Occipital lobe (tissue), 2 donors: ENCODE measurements around the gene ST8SIA2. TPM values are rescaled to one million over a fixed set of nuclear protein-coding genes. Genes with fewer than 3 reads are reported as not detected.

Experiments
- DNase-seq: peaks from one replicate; lab custom pipeline; 2025; lab: John Stamatoyannopoulos, UW
- total RNA-seq: library from RNA; depleted of rRNA; stranded (reverse); fragments of >200 nt; gene quantifications from one replicate; pipeline ENCODE4 v1.2.3, GENCODE V29; 2014

ST8SIA2 gene
- total RNA-seq, 1 donor from 2014 or later: 81.6 TPM

DNA sequence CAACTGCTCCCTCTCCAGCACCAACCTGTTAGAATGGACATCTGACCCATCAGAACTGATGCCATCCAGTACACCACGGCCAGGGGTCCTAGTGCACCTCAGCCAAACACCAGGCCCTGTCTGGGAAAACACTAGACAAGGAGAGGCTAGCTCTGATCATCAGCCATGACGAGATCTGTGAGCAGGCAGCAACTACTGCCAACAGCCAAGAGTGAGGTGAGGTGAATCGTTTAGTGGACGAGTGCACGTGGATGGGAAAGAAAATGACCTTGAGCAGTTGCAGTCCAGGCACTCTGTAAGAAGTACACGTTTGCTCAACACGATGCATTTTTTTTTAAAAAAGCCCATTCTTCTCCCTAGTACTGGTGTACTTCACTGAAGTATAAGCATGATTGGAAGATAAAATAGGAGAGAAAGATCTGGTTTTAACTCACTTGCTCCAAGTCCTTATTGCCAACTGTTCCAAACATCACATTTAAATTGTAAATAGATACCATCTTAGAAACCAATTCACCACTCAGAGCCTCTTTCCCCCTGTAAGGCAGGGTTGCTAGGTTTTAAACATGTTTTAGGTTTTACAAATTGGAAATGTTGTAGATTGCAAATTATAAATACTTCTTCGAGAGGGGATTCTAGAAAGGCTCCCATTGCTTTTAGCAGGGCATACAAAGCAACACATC, 5.7 kb downstream of the ST8SIA2 start:
- no peak for DNase-seq

GRCh38 chr15:92400573-92400972, 6.9 kb downstream of the ST8SIA2 start:
- DNase-seq: no peak

- no peak for DNase-seq
Observed at GRCh38 chr15:92400980-92401787, 7.5 kb downstream of the ST8SIA2 start.

DNA sequence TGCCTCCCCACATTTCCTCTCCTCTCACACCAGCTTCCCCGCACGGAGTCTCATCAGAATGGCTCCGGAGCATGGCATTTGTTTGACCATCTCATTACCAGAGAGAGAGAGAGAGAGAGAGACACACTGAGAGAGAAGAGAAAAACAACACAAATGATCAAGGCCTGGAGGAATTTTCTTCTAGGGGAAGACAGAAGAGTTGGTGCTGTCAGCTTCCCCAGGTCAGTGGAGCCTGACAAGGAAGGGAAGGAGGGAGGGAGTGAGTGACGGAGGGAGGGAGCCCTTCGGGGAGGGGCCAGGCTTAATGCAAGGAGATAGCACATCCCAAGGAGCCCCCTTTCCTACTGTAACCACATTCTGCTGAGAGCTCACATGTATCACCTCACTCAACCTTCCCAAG, 9.1 kb downstream of the ST8SIA2 start:
- no peak for DNase-seq

DNA sequence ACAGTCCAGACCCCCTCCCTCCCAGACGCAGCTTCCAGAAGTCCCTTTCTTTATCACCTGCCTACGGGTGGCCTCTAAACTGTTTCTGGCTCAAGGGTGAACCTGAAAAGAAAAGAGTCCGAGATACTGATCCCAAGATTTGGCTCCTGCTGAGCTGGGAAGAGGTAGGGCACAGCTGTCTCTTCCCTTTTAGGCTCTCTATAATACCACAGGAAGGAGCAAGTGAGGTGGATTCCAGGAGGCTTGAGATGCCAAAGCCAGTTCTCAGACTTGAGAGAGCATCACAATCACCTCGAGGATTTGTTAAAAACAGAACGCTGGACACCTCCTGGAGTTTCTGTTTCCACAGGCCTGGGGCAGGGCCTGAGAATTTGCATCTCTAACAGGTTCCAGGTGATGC, 12.3 kb downstream of the ST8SIA2 start:
- no peak for DNase-seq

- no peak for DNase-seq
Observed at GRCh38 chr15:92407321-92407720, 13.6 kb downstream of the ST8SIA2 start.

DNA sequence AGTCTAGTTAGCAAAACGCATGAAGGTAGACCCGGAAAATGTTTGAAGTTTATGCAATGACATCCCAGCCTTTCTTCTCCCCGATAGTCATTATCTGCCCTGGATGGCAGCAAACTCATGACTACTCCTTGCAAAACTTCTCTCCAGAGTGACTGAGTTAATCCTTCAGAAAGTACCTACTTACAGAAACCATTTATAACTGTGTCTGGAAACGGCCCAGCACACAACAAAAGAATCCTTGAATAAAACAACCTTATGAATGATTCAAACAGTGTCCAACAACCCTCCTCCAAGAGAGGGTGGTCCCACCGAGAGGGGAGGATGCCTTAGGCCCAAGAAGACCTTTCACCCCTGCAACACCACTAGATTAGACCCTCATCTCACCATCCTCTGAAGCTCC, 14.2 kb downstream of the ST8SIA2 start:
- no peak for DNase-seq

DNA sequence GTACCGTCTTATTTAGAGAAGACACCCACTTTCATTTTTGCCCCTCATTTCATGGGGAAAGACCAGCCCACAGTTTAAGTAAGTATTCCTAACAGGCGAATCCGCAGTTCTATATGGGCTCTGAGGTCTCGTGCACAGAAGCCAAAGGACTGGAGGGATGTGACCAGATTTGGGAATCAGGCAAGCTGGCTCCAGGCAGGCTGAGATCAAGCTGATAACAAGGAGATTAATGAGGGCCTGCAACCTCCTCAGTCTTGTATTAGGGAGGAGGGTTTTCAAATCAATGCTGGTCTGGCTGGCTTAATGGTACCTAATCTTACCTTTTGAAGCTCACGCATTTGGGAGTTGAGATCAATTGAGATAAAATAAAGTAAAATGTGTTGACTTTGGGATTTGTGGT, 15.3 kb downstream of the ST8SIA2 start:
- DNase-seq: no peak

DNA sequence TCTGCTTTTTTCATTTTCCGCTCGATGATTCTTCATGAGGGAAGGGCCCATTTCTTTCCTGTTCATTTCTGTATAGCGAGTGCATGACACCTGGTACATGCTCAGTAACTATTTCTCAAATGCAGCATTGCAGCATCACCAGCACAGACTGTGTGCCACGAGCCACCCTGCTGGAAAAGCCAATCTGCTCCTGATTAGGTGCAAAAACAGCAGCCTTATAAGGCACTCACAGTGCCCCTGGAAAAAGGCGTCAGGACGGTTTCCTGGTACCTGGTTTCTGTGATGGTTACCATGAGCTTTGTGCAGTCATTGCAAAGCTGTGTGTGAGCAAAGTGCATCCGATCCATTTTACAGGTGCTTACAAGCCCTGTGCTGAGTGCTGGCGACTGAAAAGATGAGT, 15.8 kb downstream of the ST8SIA2 start:
- no peak for DNase-seq

DNA sequence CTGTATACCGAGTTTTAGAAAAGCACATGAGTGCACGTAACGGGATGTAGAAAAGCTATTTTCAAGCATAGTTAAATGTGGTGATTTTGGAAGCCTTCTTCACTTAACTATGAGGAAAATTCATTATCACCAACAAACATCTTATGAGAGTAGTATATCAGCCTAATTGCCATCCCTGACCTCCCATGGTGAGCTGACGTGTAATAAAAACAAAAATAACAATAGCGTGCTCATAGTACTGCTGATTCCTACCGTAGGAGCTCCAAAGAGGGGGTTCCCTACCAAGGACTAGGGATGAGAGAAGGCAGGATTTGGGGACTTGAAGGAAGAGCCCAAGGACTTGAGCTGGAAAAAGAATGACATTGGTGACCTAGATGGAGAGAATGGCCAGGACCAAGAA, 16.9 kb downstream of the ST8SIA2 start:
- no peak for DNase-seq

DNA sequence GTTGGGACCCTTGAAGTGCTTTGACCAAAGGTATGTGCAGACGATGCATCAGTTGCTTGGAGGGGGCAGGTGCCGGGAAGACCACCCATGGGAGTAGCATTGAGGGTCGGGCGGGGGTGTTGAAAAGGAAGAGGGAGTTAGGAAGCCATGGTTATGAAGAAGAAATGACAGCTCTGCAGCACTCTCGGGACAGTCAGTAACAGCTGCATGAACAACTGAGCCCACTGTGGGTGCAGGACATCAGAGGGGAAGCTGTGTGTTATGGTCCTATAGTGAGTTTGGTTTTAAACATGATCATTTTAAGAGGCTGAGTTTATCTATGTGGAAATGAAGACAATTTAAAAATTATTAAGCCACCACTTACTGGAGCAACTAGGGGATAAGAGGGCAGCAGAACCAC, 17.6 kb downstream of the ST8SIA2 start:
- no peak for DNase-seq

DNA sequence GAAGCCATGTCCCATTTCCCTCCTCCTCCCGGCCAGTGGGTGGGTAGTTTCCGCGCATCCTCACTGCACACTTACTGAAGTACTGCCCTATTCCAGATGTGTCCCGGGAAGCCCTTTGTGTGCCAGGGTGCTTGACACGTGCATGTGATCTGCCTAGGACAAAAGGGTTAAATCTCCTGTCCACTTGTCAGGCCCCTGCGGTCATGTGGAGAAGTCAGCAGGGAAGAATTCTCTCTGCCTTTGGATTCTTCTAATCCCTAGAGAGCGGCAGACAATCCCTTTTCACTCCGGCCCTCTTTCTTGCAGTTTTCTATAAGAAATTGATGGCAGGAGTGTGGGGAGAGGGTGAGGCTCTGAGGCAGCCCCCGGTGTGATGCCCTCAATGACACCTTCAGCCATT, 19.8 kb downstream of the ST8SIA2 start:
- no peak for DNase-seq

DNA sequence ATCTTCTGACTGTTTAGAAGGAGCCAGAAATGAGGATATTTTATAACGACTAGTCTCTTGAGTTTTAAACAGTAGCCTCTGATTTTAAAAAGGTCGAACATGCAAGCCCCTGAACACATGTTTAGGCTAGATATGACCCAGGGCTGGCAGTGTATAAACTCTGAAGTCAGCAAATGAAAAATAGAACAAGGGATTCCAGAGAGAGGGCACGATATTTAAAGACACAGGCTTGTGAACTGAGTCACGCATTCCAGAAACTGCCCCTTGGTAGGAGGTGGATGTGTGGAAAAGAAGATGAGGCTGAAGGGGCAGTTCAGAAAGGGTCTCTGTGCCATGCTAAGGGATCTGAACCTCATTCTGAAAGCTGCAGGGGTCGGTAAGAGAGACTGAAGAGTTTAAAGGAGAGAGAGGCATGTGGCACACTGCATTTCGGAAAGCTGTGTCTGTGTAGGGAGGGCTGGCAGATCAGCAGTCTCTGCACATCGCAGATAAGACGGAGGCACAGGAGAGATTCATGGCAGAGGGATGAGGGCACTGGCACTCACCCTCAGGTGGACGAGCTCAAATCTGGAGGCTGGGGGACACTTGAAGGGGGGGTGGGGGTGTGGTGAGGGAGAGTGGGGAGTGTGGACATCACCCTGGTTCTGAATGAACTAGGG, 22.1 kb downstream of the ST8SIA2 start:
- no peak for DNase-seq

- no peak for DNase-seq
Observed at GRCh38 chr15:92416557-92416956, 22.9 kb downstream of the ST8SIA2 start.

DNA sequence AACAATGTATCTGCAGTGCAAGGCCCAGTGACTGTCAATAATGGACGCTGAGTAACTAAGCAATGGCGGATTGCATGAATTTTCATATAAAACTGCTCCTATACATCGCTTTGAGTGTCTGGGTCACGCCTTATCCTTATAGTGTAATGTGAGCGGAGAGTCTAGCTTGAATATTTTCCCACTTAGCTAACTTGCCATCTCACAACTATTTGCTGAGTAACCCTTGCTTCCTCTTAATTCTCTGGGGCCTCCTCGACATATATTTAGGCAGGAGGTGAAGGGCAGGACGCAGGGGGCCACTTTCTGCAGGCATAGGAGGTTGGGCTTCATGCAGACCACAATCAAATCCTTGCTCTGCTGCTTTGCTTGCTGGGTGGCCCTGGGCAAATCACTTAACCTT, 24.0 kb downstream of the ST8SIA2 start:
- no peak for DNase-seq

DNA sequence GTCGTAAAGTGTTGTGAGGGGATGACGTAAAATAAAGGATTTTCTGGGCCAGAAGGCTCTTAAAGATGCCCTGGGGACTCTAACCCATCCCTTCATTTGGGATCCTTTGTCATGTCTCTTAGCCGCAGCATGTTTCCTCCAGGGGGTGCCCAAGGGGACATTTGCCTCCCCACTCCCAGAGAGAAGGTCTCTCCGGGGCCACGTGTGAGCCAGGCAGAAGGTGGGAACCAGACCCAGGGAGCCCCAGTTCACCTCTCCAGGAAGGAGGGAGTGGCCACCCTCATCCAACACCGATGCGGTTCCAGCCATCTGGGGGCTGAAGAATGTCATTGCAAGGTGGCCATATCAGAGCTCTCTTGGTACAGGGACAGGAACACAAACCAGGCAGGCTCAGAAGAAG, 25.2 kb downstream of the ST8SIA2 start:
- no peak for DNase-seq

DNA sequence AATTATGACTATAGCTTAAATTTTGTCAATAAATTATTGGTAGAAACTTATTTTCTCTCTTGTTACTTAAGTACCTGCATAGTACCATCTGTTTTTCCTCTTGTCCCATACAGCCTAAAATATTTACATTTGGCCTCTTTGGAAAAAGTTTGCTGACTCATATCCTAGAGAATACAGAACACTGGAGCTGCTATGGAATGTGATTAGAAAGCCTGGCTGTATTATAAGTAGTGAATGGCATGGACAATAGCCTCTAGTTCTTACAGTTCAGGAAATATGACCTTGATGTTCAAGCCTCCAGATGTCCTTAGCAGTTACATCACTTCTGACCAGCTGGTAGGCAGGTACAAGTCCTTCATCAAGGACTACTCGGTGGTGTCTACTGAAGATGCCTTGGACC, 28.3 kb downstream of the ST8SIA2 start:
- no peak for DNase-seq

- no peak for DNase-seq
Observed at GRCh38 chr15:92425578-92426225, 32.0 kb downstream of the ST8SIA2 start.

DNA sequence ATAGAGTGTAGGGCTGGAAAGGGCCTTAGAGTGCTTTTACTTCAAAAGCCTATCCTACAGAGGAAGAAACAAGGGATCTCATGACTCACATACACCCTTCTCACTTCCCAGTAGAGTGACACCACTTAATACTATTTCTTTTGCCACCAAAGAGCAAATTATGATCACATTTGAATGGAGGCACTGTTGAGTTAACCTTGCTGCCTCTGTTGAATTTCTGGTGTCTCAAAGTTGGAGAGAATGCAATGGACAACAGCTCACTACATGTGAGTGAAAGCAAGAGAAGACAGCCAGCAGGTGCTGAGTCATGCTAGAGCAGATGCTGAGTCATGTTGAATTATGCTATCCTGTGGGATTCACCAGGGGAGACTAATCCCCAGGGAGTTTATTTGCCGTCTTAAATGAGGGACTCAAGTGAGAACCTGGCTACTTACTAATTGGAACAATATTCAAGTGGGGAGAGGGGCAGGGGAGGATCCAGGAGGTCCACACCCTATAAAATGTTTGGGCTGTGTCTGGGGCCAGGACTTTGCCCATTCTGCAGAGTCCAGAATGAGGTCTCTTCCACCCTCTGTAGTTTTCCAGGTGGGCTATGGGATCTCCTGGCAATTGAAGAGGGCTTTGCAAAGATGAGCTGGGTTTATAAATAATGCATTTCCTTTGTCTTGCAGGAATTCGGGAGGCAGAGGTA, 35.8 kb downstream of the ST8SIA2 start:
- no peak for DNase-seq

DNA sequence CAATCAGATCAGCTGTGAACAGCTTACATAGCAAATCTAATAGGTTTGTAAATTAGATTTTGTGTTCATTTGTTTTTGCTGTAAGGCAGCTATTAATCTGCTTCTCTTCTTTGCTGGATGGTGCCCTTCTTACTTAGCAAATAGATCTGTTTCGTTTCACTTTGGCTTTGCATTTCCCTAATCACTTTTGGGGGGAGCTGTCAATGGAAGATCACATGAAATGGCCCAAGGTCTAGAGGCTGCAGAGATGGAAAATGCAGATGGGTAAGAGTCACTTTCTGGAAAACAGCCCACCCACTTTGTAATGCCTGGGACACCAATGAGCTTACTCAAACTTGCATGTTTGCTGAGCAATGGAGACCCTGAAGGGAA, 36.4 kb downstream of the ST8SIA2 start:
- no peak for DNase-seq

- no peak for DNase-seq
Observed at GRCh38 chr15:92435145-92435544, 41.5 kb downstream of the ST8SIA2 start.

DNA sequence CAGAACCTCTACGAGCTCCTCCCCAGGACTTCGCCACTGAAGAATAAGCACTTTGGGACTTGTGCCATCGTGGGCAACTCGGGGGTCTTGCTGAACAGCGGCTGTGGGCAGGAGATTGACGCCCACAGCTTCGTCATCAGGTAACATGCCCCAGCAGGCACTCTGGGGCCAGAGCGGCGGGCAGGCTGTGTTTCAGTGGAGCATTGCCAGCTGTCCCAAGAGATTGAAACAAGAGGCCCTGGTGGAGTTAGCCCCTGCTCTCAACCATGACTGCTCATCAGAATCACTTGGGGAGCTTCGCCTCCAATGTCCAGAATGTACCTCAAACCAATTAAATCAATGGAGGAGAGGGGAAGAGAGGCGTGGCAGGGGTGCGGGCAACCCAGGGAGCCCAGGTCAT, 44.8 kb downstream of the ST8SIA2 start:
- DNase-seq: no peak
